ENCODE data around the gene SRSF6.
"Not testable (repeated sequence)": the region's sequence is repeated elsewhere in the genome, so short reads cannot be mapped to it uniquely, and the experiment has no call there.

The SRSF6 gene

DNA sequence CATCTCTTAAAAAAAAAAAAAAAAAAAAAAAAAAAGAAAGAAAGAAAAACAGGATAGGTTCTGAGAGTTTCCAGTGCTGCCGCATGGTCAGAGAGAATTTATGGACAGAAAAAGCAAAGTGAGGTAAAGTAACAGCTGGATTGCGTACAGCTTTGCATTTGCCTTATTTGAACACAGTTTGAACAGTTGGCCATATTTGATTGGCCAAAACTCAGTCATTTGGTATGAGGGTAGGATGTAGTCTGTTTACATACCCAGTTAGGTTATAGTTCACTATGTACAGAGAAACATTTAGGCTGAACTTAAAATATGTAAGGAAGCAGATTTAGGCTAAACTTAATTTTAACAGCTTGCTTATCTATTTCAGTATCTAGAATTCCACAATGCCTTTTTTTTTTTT lies 32.3 kb downstream of the SRSF6 start:
- no peak for DNase-seq

- no peak for DNase-seq
Measured at GRCh38 chr20:43492101-43492500, 34.4 kb downstream of the SRSF6 start.

GRCh38 chr20:43495388-43495787 lies 37.7 kb downstream of the SRSF6 start:
- DNase-seq, result no peak

DNA sequence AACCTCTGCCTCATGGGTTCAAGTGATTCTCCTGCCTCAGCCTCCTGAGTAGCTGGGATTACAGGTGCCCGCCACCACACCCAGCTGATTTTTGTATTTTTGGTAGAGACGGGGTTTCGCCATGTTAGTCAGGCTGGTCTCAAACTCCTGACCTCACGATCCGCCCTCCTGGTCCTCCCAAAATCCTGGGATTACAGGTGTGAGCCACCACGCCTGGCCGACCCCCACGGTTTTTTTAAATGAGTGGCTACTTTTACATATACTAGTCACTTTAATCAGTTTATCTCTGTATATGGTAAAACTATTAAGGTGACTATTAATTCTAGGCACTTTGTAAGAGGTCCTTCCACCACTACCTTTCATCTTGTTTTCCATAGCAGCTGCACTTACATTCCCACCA lies 44.3 kb downstream of the SRSF6 start:
- DNase-seq, result not testable (repeated sequence)

DNA sequence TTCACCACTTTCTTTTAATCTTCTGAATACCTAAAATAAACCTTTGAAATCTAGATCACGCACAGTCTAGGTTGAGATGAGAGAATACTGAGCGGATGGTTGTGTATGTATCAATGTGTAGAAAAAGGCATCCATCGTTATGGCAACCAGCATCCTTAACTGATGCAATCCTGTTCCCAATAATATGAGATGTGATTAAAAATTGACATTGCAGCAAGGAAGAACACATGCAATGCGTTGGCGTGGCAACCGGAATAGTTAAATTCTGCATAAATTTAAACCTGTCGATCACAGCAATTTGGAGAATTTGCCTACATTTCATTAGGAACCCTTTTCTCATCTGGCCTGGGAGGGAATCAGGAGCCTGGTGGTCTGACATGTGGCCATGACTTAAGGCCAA lies 48.5 kb downstream of the SRSF6 start:
- no peak for DNase-seq

GRCh38 chr20:43507150-43508080 lies 49.7 kb downstream of the SRSF6 start, which contains the start of gene L3MBTL1:
Gene L3MBTL1, plus strand, starts transcription at chr20:43507697. Its CDS starts 5,807 bp downstream, at chr20:43513504.
- no peak for DNase-seq

DNA sequence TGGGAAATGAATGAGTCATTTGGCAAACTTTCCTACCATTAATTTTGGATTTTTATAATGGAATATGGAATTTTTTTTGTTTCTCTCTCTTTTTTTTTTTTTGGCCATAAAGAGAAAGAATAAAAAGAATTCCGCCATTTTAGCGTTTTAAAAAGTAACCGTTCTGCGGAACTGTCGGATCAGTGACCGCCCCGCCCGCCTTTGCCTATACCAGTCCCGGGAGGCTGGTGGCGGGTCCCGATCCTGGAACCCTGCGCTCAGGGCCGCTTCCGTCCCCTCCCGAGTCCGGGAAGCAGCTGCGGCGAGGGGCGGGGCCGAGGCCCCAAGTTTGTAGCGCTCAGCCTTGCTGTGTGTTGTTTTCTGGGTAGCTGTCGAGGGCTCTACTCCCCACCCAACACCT lies 50.4 kb downstream of the SRSF6 start:
- no peak for DNase-seq

- peak in 1 of 2 experiments; percentile 12 for DNase-seq
Measured at GRCh38 chr20:43508604-43509040, 50.9 kb downstream of the SRSF6 start.

DNA sequence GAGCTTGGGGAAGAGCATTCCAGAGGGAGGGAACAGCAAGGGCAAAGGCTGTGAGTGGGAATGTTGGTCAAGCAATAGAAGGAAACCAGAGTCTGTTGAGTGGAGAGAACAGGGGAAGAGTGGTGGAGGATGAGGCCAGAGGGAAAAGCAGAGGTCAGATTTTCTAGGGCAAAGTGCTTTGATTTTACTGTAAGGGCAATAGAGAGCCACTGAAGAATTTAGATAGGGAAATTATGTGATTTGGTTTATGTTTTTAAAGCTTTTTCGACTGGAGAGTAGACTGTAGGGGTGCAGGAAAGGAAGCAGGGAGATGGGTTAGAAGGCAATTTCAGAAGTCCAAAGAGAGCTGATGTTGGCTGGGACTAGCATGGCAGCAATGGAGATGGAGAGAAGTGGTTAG lies 54.2 kb downstream of the SRSF6 start:
- DNase-seq, result no peak

GRCh38 chr20:43513372-43513930 lies 55.8 kb downstream of the SRSF6 start:
- DNase-seq, result no peak

Data from Kasumi-1 (cell line).